HCT116 (cell line): Measurements from ENCODE around the gene KRTAP12-2.

Experiments used
- EZH2 ChIP-seq: fragments of 200-600 bp; sonication (generic); IDR thresholded peaks from 2 replicates; pipeline ENCODE4 v1.6.1; 2017; ENCODE audit warnings: antibody characterized with exemption, mixed run types
- EZH2phosphoT487 ChIP-seq: fragments of 200-600 bp; IDR thresholded peaks from 2 replicates; pipeline ENCODE4 v1.6.1; 2018; ENCODE audit warnings: antibody characterized with exemption, borderline replicate concordance
- POLR2A ChIP-seq: IDR thresholded peaks from 2 replicates; pipeline ENCODE4 v1.7.0; 2011; ENCODE audit warnings: borderline replicate concordance; ENCODE audit not compliant: insufficient read depth, insufficient read length; ENCODE audit errors: extremely low read depth
- POLR2AphosphoS5 ChIP-seq: IDR thresholded peaks from 2 replicates; pipeline ENCODE4 v1.6.1; 2011; ENCODE audit warnings: mild to moderate bottlenecking, low read depth, low read length, moderate library complexity
- RAD21 ChIP-seq: IDR thresholded peaks from 2 replicates; pipeline ENCODE4 v1.6.1; 2012; ENCODE audit warnings: low read depth, mild to moderate bottlenecking
- REST ChIP-seq: IDR thresholded peaks from 2 replicates; pipeline ENCODE4 v1.6.1; 2012; ENCODE audit warnings: low read depth
- TF ChIP-seq, protein P1 (sequence below), 3 experiments: fragments of 200-600 bp in 1 of 3; sonication (generic) in 1 of 3; IDR thresholded peaks in 2 of 3; conservative IDR thresholded peaks in 1 of 3; 2 replicates each; pipeline ENCODE4 v1.5.1; 2012 to 2017; ENCODE audit warnings: low read depth in 2 of 3, low read length in 2 of 3, antibody characterized with exemption in 1 of 3, borderline replicate concordance in 1 of 3, control low read depth in 1 of 3, mild to moderate bottlenecking in 1 of 3, mixed read lengths in 1 of 3, mixed run types in 1 of 3, moderate library complexity in 1 of 3; ENCODE audit not compliant: insufficient read depth in 1 of 3

GRCh38 chr21:44640761-44641160, 26.0 kb downstream of the KRTAP12-2 start:
- TF ChIP-seq, protein P1, sequence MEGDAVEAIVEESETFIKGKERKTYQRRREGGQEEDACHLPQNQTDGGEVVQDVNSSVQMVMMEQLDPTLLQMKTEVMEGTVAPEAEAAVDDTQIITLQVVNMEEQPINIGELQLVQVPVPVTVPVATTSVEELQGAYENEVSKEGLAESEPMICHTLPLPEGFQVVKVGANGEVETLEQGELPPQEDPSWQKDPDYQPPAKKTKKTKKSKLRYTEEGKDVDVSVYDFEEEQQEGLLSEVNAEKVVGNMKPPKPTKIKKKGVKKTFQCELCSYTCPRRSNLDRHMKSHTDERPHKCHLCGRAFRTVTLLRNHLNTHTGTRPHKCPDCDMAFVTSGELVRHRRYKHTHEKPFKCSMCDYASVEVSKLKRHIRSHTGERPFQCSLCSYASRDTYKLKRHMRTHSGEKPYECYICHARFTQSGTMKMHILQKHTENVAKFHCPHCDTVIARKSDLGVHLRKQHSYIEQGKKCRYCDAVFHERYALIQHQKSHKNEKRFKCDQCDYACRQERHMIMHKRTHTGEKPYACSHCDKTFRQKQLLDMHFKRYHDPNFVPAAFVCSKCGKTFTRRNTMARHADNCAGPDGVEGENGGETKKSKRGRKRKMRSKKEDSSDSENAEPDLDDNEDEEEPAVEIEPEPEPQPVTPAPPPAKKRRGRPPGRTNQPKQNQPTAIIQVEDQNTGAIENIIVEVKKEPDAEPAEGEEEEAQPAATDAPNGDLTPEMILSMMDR (IDR thresholded peaks at IDR 0.05 in 2 of 3, conservative IDR thresholded peaks at IDR 0.05 in 1 of 3; ENCODE audit: borderline replicate concordance in 1 of 3, insufficient read depth in 1 of 3, low read depth in 2 of 3, low read length in 2 of 3), result no peak
- TF ChIP-seq RAD21 (no peak), POLR2A (no peak), EZH2phosphoT487 (no peak), POLR2AphosphoS5 (no peak), REST (no peak), EZH2 (no peak)
